SU-DHL-6 (cell line): ENCODE measurements around the gene SAMD4B.

Experiments
- EZH2phosphoT487 ChIP-seq: fragments of 200-600 bp; sonication (generic), shearing (Covaris generic); conservative IDR thresholded peaks from 2 replicates; pipeline ENCODE4 v1.6.1; 2018; ENCODE audit warnings: mild to moderate bottlenecking, antibody characterized with exemption, low read length, moderate library complexity, mixed read lengths
- TF ChIP-seq, protein P1 (sequence below): fragments of 200-600 bp; sonication (generic); IDR thresholded peaks from one replicate; pipeline ENCODE4 v1.5.1; 2017; ENCODE audit warnings: antibody characterized with exemption, mild to moderate bottlenecking, low read length, moderate library complexity; ENCODE audit not compliant: insufficient read depth, poor library complexity, severe bottlenecking

DNA sequence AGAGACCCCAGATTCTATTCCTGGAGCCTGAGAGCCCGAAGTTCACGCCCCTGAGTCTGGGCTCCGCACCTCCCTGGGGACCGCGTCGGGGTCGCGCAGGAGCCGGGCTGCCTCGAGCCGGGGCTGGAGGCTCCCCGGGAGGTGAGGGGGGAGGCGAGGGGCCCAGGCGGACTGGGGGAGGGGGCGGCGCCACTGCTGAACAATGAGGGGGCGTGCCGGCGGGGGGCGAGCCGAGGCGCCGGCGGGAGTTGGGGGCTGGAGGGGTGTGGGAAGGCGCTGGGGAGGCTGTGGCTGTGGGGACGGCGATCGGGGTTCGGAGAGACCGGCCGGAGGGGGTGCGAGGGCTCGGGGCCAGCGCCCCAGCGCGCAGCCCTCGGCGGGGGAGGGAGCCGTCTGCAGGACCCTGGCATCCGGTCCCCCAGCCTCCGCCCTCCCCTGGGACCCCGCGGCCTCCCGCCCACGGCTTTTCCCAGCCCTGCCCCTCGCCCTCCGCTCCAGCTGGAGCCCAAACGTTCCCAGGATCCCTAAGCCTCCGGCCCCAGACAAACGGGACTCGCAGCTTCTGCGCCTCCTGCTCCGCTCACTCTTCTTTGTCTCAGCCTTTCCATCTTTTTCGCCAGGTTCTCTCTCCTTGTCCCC is 71.2 kb downstream of the SAMD4B start:
- TF ChIP-seq, protein P1, sequence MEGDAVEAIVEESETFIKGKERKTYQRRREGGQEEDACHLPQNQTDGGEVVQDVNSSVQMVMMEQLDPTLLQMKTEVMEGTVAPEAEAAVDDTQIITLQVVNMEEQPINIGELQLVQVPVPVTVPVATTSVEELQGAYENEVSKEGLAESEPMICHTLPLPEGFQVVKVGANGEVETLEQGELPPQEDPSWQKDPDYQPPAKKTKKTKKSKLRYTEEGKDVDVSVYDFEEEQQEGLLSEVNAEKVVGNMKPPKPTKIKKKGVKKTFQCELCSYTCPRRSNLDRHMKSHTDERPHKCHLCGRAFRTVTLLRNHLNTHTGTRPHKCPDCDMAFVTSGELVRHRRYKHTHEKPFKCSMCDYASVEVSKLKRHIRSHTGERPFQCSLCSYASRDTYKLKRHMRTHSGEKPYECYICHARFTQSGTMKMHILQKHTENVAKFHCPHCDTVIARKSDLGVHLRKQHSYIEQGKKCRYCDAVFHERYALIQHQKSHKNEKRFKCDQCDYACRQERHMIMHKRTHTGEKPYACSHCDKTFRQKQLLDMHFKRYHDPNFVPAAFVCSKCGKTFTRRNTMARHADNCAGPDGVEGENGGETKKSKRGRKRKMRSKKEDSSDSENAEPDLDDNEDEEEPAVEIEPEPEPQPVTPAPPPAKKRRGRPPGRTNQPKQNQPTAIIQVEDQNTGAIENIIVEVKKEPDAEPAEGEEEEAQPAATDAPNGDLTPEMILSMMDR = no peak
- no peak for TF ChIP-seq EZH2phosphoT487
